IMR-90 (cell line): ENCODE results near the gene TCEA2. TPM values are rescaled to one million over a fixed set of nuclear protein-coding genes. Genes with fewer than 3 reads are reported as not detected.
A peak's percentile ranks its signal among the peaks of the same experiment; 100 is the strongest.

Source experiments
- ATAC-seq: fragments of 200-7000 bp; cut with Tn5 transposase; 2 replicates; pipeline ENCODE4 v1.9.1; 2020; ENCODE audit warnings: low read depth, mild to moderate bottlenecking, moderate library complexity
- BruUV-seq: library from RNA; stranded (reverse); fragments of 400-500 nt; replicated peaks from 2 replicates; lab custom pipeline; 2021; lab: Mats Ljungman, UMichigan
- CTCF ChIA-PET: fragments of 300-600 bp; formaldehyde crosslinking; extraction: SDS; loops from one replicate; lab custom pipeline; 2021; ENCODE audit warnings: antibody characterized with exemption; lab: Yijun Ruan, JAX
- POLR2A ChIA-PET: fragments of 300-600 bp; sonication (Branson Sonifier 250); formaldehyde crosslinking; loops from one replicate; lab custom pipeline; 2022; ENCODE audit warnings: antibody characterized with exemption; ENCODE audit not compliant: unreplicated experiment; lab: Charles Lee
- DNase-seq: peaks from one replicate; pipeline ENCODE4 v3.0.0; 2013
- H2AFZ ChIP-seq: replicated peaks from 2 replicates; pipeline ENCODE3; 2013; ENCODE audit warnings: low read length, mild to moderate bottlenecking; ENCODE audit not compliant: poor library complexity
- H2AK5ac ChIP-seq: 2 replicates; pipeline ENCODE4 v1.6.1; 2013; ENCODE audit warnings: low read depth, low read length, inconsistent platforms
- H2AK9ac ChIP-seq: replicated peaks from 2 replicates; pipeline ENCODE3; 2013; ENCODE audit warnings: mild to moderate bottlenecking, low read depth, low read length, moderate library complexity; ENCODE audit not compliant: poor library complexity
- H2BK120ac ChIP-seq: 2 replicates; pipeline ENCODE4 v1.6.1; 2013; ENCODE audit warnings: low read depth, low read length, inconsistent platforms
- H2BK15ac ChIP-seq: 3 replicates; pipeline ENCODE4 v1.6.1; 2013; ENCODE audit warnings: low read depth, low read length, inconsistent platforms
- H2BK20ac ChIP-seq: 2 replicates; pipeline ENCODE4 v1.6.1; 2013; ENCODE audit warnings: low read depth, mild to moderate bottlenecking, inconsistent platforms, low read length, moderate library complexity
- H2BK5ac ChIP-seq: 2 replicates; pipeline ENCODE4 v1.6.1; 2013; ENCODE audit warnings: mild to moderate bottlenecking, low read depth, low read length, inconsistent platforms; ENCODE audit not compliant: poor library complexity, severe bottlenecking
- H3K14ac ChIP-seq: replicated peaks from 2 replicates; pipeline ENCODE4 v1.6.1; 2013; ENCODE audit warnings: low read depth, low read length, inconsistent platforms
- H3K18ac ChIP-seq: 2 replicates; pipeline ENCODE4 v1.6.1; 2013; ENCODE audit warnings: low read depth, low read length, control low read depth
- H3K23ac ChIP-seq: 2 replicates; pipeline ENCODE4 v1.6.1; 2013; ENCODE audit warnings: low read depth, low read length, inconsistent platforms
- H3K27ac ChIP-seq: 2 replicates; pipeline ENCODE4 v1.5.1; 2013; ENCODE audit warnings: mild to moderate bottlenecking, control low read depth, low read length; ENCODE audit not compliant: insufficient read depth
- H3K27me3 ChIP-seq: 2 replicates; pipeline ENCODE4 v1.6.1; 2013; ENCODE audit warnings: low read length; ENCODE audit not compliant: control insufficient read depth, insufficient read depth
- H3K36me3 ChIP-seq: 2 replicates; pipeline ENCODE4 v1.6.1; 2013; ENCODE audit warnings: low read length, mixed read lengths; ENCODE audit not compliant: control insufficient read depth, insufficient read depth
- H3K4ac ChIP-seq: 2 replicates; pipeline ENCODE4 v1.6.1; 2013; ENCODE audit warnings: low read depth, low read length, inconsistent platforms
- H3K4me1 ChIP-seq: 2 replicates; pipeline ENCODE4 v1.6.1; 2013; ENCODE audit warnings: low read length, mixed read lengths; ENCODE audit not compliant: control insufficient read depth, insufficient read depth
- H3K4me2 ChIP-seq: 2 replicates; pipeline ENCODE4 v1.6.1; 2013; ENCODE audit warnings: low read depth, mild to moderate bottlenecking, control low read depth, low read length, moderate library complexity
- H3K4me3 ChIP-seq: 2 replicates; pipeline ENCODE4 v1.5.1; 2013; ENCODE audit warnings: low read depth, mild to moderate bottlenecking, control low read depth, low read length, moderate library complexity; ENCODE audit not compliant: insufficient read depth
- H3K56ac ChIP-seq: 2 replicates; pipeline ENCODE4 v1.6.1; 2013; ENCODE audit warnings: low read length, inconsistent platforms; ENCODE audit not compliant: insufficient read depth; ENCODE audit errors: extremely low read depth
- H3K79me1 ChIP-seq, 2 experiments: 2 replicates each; pipeline ENCODE4 v1.6.1; 2013; ENCODE audit warnings: low read length in 2 of 2, inconsistent platforms in 1 of 2, low read depth in 1 of 2
- H3K9ac ChIP-seq: 2 replicates; pipeline ENCODE4 v1.6.1; 2013; ENCODE audit warnings: low read depth, low read length, control low read depth
- H3K9me1 ChIP-seq: 2 replicates; pipeline ENCODE4 v1.6.1; 2013; ENCODE audit warnings: low read length, inconsistent platforms; ENCODE audit not compliant: insufficient read depth
- H3K9me3 ChIP-seq: 2 replicates; pipeline ENCODE4 v1.6.1; 2013; ENCODE audit warnings: low read length; ENCODE audit not compliant: control insufficient read depth, insufficient read depth
- H4K20me1 ChIP-seq: 2 replicates; pipeline ENCODE4 v1.6.1; 2013; ENCODE audit warnings: low read length, inconsistent platforms; ENCODE audit not compliant: insufficient read depth
- H4K5ac ChIP-seq: 2 replicates; pipeline ENCODE4 v1.6.1; 2013; ENCODE audit warnings: mild to moderate bottlenecking, low read depth, low read length, control low read depth
- H4K8ac ChIP-seq, 2 experiments: 2 replicates each; pipeline ENCODE4 v1.6.1; 2013; ENCODE audit warnings: low read depth in 2 of 2, low read length in 2 of 2, control low read depth in 1 of 2, inconsistent platforms in 1 of 2
- H4K91ac ChIP-seq: 2 replicates; pipeline ENCODE4 v1.6.1; 2013; ENCODE audit warnings: low read depth, low read length, inconsistent platforms; ENCODE audit not compliant: insufficient read depth
- BHLHE40 ChIP-seq: fragments of 150-350 bp; IDR thresholded peaks from 2 replicates; pipeline ENCODE4 v1.6.1; 2016; ENCODE audit warnings: mild to moderate bottlenecking, low read depth, low read length
- CEBPB ChIP-seq: IDR thresholded peaks from 2 replicates; pipeline ENCODE4 v1.6.1; 2012; ENCODE audit warnings: low read depth, low read length, improper control_type of control experiment
- CHD1 ChIP-seq: IDR thresholded peaks from 2 replicates; pipeline ENCODE4 v1.6.1; 2012; ENCODE audit warnings: low read depth, low read length, improper control_type of control experiment
- ELK1 ChIP-seq: fragments of 150-350 bp; IDR thresholded peaks from 2 replicates; pipeline ENCODE4 v1.6.1; 2016; ENCODE audit warnings: low read depth, mild to moderate bottlenecking, low read length, moderate library complexity, borderline replicate concordance
- FOS ChIP-seq: fragments of 150-350 bp; IDR thresholded peaks from 2 replicates; pipeline ENCODE4 v1.6.1; 2016; ENCODE audit warnings: low read depth, low read length
- MAFK ChIP-seq: IDR thresholded peaks from 2 replicates; pipeline ENCODE4 v1.6.1; 2012; ENCODE audit warnings: low read depth, low read length, improper control_type of control experiment
- MAZ ChIP-seq: IDR thresholded peaks from 2 replicates; pipeline ENCODE4 v1.6.1; 2012; ENCODE audit warnings: low read depth, mild to moderate bottlenecking, low read length, improper control_type of control experiment, moderate library complexity, borderline replicate concordance
- MXI1 ChIP-seq: IDR thresholded peaks from 2 replicates; pipeline ENCODE4 v1.6.1; 2012; ENCODE audit warnings: low read depth, mild to moderate bottlenecking, low read length, moderate library complexity, borderline replicate concordance
- NFE2L2 ChIP-seq: fragments of 150-350 bp; IDR thresholded peaks from 2 replicates; pipeline ENCODE4 v1.6.1; 2016; ENCODE audit warnings: low read depth, mild to moderate bottlenecking, low read length
- POLR2A ChIP-seq: IDR thresholded peaks from 2 replicates; pipeline ENCODE4 v1.6.1; 2012; ENCODE audit warnings: mild to moderate bottlenecking, low read depth, low read length
- RAD21 ChIP-seq: IDR thresholded peaks from 2 replicates; pipeline ENCODE4 v1.6.1; 2012; ENCODE audit warnings: low read length, improper control_type of control experiment
- RCOR1 ChIP-seq: IDR thresholded peaks from 2 replicates; pipeline ENCODE4 v1.6.1; 2012; ENCODE audit warnings: mild to moderate bottlenecking, low read length, improper control_type of control experiment; ENCODE audit not compliant: insufficient replicate concordance
- RFX5 ChIP-seq: IDR thresholded peaks from 2 replicates; pipeline ENCODE4 v1.8.0; 2012; ENCODE audit warnings: low read depth, mild to moderate bottlenecking, low read length, moderate library complexity
- SMC3 ChIP-seq: fragments of 150-350 bp; IDR thresholded peaks from 2 replicates; pipeline ENCODE4 v1.6.1; 2016; ENCODE audit warnings: low read depth, mild to moderate bottlenecking, antibody characterized with exemption, low read length, moderate library complexity
- USF2 ChIP-seq: fragments of 150-350 bp; IDR thresholded peaks from 2 replicates; pipeline ENCODE4 v1.6.1; 2017; ENCODE audit warnings: mild to moderate bottlenecking, antibody characterized with exemption, low read length, low read depth
- WGBS, 2 experiments: methylation state at CpG; one replicate each; pipeline versions ENCODE4 v1.1.5 to v1.1.7; 2013; ENCODE audit warnings: missing lambda C conversion rate in 2 of 2; ENCODE audit not compliant: insufficient read length in 1 of 2; ENCODE audit errors: extremely low coverage in 2 of 2; 5-methylcytosine and 5-hydroxymethylcytosine counted together
- dilution Hi-C: fragments of 300-500 bp; cut with HindIII; formaldehyde crosslinking; loops from one replicate; pipeline ENCODE4 v1.14.3; 2018; ENCODE audit warnings: low sequenced_read_pairs; ENCODE audit not compliant: unreplicated experiment
- in situ Hi-C: fragments of 300-500 bp; cut with MboI; formaldehyde crosslinking; loops from 3 replicates; pipeline ENCODE4 v1.14.3; 2019; ENCODE audit warnings: low sequenced_read_pairs, inconsistent platforms, mixed read lengths
- intact Hi-C: fragments of 100-400 bp; cut with micrococcal nuclease; formaldehyde crosslinking; loops from 2 replicates; pipeline ENCODE4 v1.10.0; 2022
- polyA plus RNA-seq, 3 experiments: library from polyadenylated mRNA; depleted of rRNA; stranded (reverse); fragments of >200 nt; gene quantifications; 2 replicates each; pipeline ENCODE4 v1.2.3, GENCODE V29; 2012; ENCODE audit warnings: low replicate concordance in 1 of 3
- total RNA-seq: library from RNA; depleted of rRNA; stranded (reverse); fragments of >200 nt; gene quantifications from 2 replicates; pipeline ENCODE4 v1.2.3, GENCODE V29; 2012

The TCEA2 gene
- total and polyA plus RNA-seq, 2 of the 4 experiments (the other 2 are of a cell fraction): 9.3 to 30.0 TPM

GRCh38 chr20:64052987-64053840 is 9.8 kb upstream of the TCEA2 start:
- Histone ChIP-seq H3K23ac (no peak overlapping the region), H3K14ac (no peak overlapping the region), H3K4ac (no peak overlapping the region), H4K20me1 (no peaks in the 10 kb centered on the region), H3K9me3 (no peaks in the 10 kb centered on the region), H4K5ac (no peak overlapping the region), H3K9me1 (no peaks in the 10 kb centered on the region), H3K4me1 (peaks cover 2% of the 10 kb centered on the region), H3K27ac (no peak overlapping the region), H2BK5ac (no peak overlapping the region), H2AFZ (peak overlapping the region; percentile 11), H3K4me3 (no peak overlapping the region), H3K79me1 (no peaks in the 10 kb centered on the region), H3K9ac (no peak overlapping the region), H2BK20ac (no peak overlapping the region), H3K4me2 (no peak overlapping the region), H3K27me3 (peaks cover 37% of the 10 kb centered on the region; the same call in 1 of the 2 replicates), H3K56ac (no peak overlapping the region), H3K36me3 (no peaks in the 10 kb centered on the region), H4K91ac (no peak overlapping the region), H2BK15ac (no peak overlapping the region), H2AK5ac (no peak overlapping the region), H2BK120ac (no peak overlapping the region), H3K18ac (no peak overlapping the region), H4K8ac (no peak overlapping the region), H2AK9ac (no peak overlapping the region)
- dilution Hi-C loops: no loop called here
- ATAC-seq (no peak), DNase-seq (no peak)
- no TSS peak for BruUV-seq
- ChIA-PET POLR2A (no interaction called here), CTCF (no interaction called here)
- in situ Hi-C loops: no loop called here
- intact Hi-C loops: no loop called here
- WGBS, 2 experiments: 91% methylated on average over 12 of the region's 33 CpGs; no CpG with 5 or more reads in 1 of the 2 experiments
- no peak for TF ChIP-seq CHD1
- TF ChIP-seq RFX5: no peak
- no peak for TF ChIP-seq ELK1
- TF ChIP-seq MXI1: no peak
- TF ChIP-seq POLR2A: no peak
- TF ChIP-seq SMC3: no peak
- no peak for TF ChIP-seq RAD21
- no peak for TF ChIP-seq BHLHE40
- no peak for TF ChIP-seq USF2
- TF ChIP-seq MAFK: no peak
- TF ChIP-seq FOS: no peak
- TF ChIP-seq NFE2L2: no peak
- no peak for TF ChIP-seq RCOR1
- TF ChIP-seq CEBPB: no peak
- no peak for TF ChIP-seq MAZ
